ENCODE results near the gene OR1K1.
"Not testable (repeated sequence)": the region's sequence is repeated elsewhere in the genome, so short reads cannot be mapped to it uniquely, and the experiment has no call there.

The OR1K1 gene

DNA sequence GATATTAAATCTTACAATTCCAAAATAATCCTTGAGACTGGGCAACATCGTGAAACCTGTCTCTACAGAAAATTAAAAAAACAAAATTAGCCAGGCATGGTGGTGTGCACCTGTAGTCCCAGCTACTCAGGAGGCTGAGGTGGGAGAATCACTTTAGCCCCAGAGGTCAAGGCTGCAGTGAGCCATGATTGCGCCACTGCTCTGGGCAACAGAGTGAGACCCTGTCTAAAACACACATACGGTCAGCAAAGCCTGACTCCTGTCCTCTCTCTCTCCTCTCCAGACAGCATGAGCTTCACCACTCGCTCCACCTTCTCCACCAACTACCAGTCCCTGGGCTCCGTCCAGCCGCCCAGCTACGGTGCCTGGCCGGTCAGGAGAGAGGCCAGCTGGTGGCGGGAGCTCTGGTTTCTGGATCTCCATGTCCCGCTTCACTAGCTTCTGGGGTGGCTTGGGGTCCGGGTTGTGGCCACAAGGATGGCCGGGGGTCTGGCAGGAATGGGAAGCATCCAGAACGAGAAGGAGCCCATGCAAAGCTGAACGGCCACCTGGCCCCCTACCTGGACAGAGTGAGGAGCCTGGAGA lies 37.4 kb downstream of the OR1K1 start:
- Mint-ChIP-seq H3K4me3 (no peak overlapping the region), H3K36me3 (ENCODE audit: low read depth) (no peaks in the 10 kb centered on the region), H3K4me1 (no peaks in the 10 kb centered on the region), H3K27me3 (ENCODE audit: low read depth) (no peaks in the 10 kb centered on the region), H3K9me3 (peaks cover 6% of the 10 kb centered on the region), H3K27ac (no peak overlapping the region)
- TF ChIP-seq CTCF (IDR thresholded peaks at IDR 0.05; ENCODE audit: unreplicated experiment in 3 of 3): no peak

GRCh38 chr9:122838441-122838840 lies 38.5 kb downstream of the OR1K1 start:
- H3K4me1 Mint-ChIP-seq; H3K4me3 Mint-ChIP-seq; H3K36me3 Mint-ChIP-seq (ENCODE audit: low read depth); H3K27ac Mint-ChIP-seq; H3K9me3 Mint-ChIP-seq; H3K27me3 Mint-ChIP-seq (ENCODE audit: low read depth): not testable (repeated sequence)

GRCh38 chr9:122841501-122841900 lies 41.6 kb downstream of the OR1K1 start:
- Mint-ChIP-seq H3K36me3 (ENCODE audit: low read depth) (peaks cover 15% of the 10 kb centered on the region), H3K27ac (no peak overlapping the region), H3K4me3 (no peak overlapping the region), H3K4me1 (no peaks in the 10 kb centered on the region), H3K9me3 (peaks cover 6% of the 10 kb centered on the region), H3K27me3 (ENCODE audit: low read depth) (no peaks in the 10 kb centered on the region)
- TF ChIP-seq CTCF (IDR thresholded peaks at IDR 0.05; ENCODE audit: unreplicated experiment in 3 of 3): no peak

DNA sequence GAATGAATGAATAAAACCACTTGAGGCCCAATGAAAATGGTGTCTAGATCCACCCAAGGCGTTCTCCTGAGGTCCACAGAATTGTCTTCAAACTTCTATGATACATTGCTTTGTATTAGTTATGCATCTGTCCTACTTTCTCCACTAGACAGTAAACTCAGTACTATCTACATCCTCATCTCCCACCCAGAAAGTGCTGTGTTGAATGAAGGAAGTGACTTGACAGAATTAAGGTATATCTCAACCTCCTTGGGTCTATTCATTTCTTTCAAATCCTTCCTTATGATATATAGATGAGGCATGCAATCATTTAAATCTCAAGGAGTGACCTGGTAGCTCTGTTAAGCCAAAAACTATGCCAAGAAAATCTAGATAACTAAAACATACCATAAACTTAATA lies 44.2 kb downstream of the OR1K1 start:
- peaks cover 6% of the 10 kb centered on the region for H3K9me3 Mint-ChIP-seq
- H3K36me3 Mint-ChIP-seq (ENCODE audit: low read depth): peaks cover 32% of the 10 kb centered on the region
- H3K27ac Mint-ChIP-seq: no peak overlapping the region
- H3K4me1 Mint-ChIP-seq: no peaks in the 10 kb centered on the region
- no peak for TF ChIP-seq CTCF (IDR thresholded peaks at IDR 0.05; ENCODE audit: unreplicated experiment in 3 of 3)
- H3K27me3 Mint-ChIP-seq (ENCODE audit: low read depth): no peaks in the 10 kb centered on the region
- H3K4me3 Mint-ChIP-seq: no peak overlapping the region

DNA sequence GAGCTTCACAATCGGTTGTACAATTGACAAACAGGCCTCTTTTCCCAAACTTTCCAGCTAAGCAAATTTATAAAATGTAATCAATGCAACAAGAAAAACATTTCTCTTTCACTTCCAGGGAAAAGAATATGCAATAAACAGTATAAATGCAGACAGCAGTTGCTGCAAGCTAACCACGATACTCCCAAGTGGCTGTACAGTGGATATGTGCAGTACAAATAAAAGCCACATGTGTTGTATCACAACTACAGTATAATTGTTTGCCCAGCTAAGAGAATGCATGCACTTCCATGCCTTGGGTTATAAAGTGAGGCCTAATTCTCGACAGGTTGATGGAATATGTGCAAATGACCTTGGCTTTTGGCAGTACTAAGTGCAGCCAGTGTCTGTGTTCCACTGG lies 45.2 kb downstream of the OR1K1 start:
- H3K4me1 Mint-ChIP-seq: no peaks in the 10 kb centered on the region
- TF ChIP-seq CTCF (IDR thresholded peaks at IDR 0.05; ENCODE audit: unreplicated experiment in 3 of 3): no peak
- H3K36me3 Mint-ChIP-seq (ENCODE audit: low read depth): peaks cover 39% of the 10 kb centered on the region
- no peak overlapping the region for H3K27ac Mint-ChIP-seq
- H3K9me3 Mint-ChIP-seq: no peaks in the 10 kb centered on the region
- H3K4me3 Mint-ChIP-seq: no peak overlapping the region
- no peaks in the 10 kb centered on the region for H3K27me3 Mint-ChIP-seq (ENCODE audit: low read depth)

DNA sequence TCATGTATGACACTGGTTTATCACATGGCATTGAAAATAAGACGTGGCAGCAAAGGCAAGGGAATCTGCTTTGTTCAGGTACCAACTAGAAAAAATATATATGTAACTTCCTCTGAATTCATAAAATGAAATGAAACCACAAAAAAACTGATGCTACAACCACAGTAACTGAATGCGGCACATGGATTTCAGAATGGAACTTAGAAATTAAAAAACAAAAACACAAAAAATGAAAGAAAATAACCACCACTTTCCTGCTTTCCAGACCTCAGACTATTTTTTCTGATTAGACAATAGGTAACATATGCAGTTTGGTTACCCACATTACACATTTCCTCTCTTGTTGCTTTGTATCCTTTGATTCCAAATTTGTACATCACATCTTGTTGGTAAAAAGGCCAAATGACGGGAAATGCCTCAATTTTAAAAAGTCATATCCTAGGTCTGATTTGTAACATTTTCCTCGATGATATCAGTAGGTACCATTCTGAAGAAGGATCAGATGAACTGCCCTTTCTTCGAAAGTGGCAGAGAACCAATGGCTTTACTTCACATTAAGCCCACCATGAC lies 46.5 kb downstream of the OR1K1 start:
- no peak overlapping the region for H3K4me3 Mint-ChIP-seq
- no peaks in the 10 kb centered on the region for H3K27me3 Mint-ChIP-seq (ENCODE audit: low read depth)
- H3K36me3 Mint-ChIP-seq (ENCODE audit: low read depth): peaks cover 51% of the 10 kb centered on the region
- H3K27ac Mint-ChIP-seq: no peak overlapping the region
- TF ChIP-seq CTCF (IDR thresholded peaks at IDR 0.05; ENCODE audit: unreplicated experiment in 3 of 3): no peak
- no peaks in the 10 kb centered on the region for H3K9me3 Mint-ChIP-seq
- H3K4me1 Mint-ChIP-seq: no peaks in the 10 kb centered on the region
